Activated CD4-positive, alpha-beta T cell treated with anti-CD3 and anti-CD28 coated beads, Interleukin-2, amount 50 U/mL, for 24 hours (primary cell): ENCODE measurements around the gene TXNRD2.
"Not testable (repeated sequence)": the region's sequence is repeated elsewhere in the genome, so short reads cannot be mapped to it uniquely, and the experiment has no call there.

Source experiments
- DNase-seq, 2 donors: peaks; one replicate each; pipeline ENCODE4 v3.0.0-alpha.2; 2020; ENCODE audit warnings: low read depth in 1 of 2, low spot score in 1 of 2

The TXNRD2 gene

DNA sequence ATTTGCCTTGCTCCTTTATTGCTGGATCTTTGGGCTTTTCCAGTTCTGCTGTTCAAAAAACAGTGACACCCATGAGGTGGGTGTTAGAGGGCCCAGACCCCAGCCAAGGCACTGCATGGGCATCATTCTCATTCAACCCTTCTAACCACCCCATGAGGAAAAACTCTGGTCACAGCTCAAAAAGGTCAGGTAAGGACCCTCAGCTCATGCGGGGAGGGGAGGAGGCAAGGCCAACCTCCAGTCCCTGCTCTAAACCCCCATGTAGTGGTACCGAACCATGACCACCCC is 94.3 kb downstream of the TXNRD2 start:
- DNase-seq: no peak

DNA sequence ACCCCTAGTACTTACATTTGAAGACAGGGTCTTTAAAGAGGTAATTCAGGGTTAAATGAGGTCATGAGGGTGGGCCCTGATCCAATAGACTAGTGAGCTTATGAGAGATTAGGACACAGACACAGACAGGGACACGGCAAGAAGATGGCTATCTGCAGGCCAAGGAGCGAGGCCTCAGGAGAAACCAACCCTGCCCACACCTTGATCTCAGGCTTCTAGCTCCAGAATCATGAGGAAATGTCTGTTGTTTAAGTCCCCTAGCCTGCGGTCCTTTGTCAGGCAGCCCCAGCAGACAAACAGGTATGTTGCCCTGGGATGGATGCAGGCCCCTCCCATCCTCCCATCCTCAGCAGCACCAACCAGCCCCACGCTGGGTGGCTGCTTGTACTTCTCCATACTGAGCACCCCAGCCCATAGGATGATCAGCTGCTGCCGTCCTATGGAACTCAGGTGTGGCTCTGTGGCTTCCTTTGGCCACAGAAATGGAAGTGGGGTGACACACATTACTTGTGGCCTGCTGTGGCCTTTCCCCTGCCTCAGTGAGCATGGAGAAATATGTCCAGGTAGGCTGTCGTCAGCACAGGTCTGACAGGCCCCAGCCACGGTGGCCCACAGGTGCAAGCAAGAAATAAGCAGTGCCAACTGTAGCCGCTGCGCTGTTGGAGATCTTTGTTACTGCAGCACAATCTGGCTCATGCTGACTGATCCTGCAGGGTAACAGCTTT is 94.8 kb downstream of the TXNRD2 start:
- no peak for DNase-seq

DNA sequence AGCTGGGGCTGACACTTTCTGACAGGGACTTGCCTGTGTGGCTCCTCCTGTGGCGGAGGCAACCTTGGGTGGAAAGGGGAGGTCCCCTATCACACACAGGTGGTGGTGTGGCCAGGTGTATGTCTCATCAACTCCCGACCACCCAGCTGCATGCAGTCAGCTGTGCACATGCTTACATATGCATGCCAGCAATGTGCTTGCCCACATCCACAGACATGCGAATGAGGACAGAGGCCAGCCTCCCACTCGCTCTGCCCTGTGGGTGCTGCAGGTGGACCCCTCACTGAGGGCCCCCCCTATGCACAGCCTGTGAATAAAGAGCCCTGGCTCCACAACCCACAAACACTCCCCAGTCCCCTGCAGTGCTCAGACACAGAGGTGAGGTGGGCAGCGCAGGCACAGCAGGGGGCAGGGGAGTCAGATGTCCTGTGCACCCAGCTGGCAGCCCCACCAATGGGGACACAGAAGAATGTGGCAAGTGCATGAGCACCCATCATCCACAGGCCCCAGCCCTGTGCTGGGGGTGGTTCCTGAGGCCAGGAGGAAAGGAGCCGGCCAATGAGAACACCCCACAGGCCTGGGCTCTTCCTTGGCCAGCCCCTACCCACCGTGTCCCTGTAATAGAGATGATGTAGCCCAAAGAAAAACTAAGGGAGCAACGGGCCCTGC is 96.4 kb downstream of the TXNRD2 start:
- DNase-seq: no peak

DNA sequence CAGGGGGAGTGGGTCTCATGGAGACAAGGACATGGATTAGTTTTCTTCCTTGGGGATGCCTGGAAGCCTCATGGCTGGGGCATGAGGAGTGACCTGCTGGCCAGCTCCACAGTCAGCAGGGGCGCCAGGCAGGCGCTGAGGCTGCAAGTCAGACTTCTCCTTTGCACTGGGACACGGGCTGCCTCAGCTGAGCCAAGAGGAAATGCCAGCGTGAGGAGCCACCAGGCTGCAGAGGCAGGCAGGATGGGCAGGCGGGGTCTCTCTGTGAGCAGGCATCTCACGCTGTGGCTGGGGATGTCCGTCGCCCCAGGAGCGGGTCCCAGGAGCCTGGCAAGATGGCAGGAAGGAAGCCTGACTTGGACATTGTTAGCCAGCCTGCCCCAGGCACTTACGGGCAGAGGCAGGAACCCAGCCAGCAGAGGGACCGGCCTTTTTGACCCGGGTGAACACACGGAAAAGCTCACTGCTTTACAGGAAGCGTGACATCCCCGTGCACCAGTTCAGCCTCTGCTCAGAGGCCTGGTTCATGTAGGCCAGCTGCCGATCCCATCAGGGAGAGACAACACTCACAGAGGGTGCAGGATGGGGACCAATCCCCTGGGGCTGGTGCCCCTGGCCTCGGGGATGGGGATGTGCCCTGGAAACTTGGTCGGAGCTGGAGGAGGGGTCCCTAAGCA is 97.1 kb downstream of the TXNRD2 start:
- DNase-seq: no peak

DNA sequence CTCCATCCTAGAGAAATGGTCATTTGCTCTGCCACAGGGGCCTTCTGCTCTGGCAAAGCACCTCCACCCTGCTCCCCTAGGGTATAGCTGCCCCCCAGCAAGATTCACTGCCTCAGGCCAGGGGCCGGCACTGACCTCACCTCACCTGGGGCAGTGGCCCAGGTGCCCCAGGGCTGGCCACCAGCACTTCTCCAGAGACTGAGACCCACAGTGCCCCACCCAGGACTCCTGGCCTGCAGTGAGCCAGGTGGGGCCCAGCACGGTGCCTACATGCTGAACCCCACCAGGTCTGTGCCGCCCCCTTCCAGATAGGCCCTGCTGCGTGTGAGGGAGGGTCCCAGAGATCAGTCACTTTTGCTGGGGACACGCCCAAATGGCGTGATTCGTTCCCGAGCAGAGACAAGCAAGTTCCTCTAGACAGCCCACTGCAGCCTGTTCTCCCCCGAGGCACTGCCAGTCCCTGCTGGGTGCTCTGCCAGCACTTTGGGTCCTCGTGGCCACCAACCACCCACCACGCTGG is 97.7 kb downstream of the TXNRD2 start:
- no peak for DNase-seq

DNA sequence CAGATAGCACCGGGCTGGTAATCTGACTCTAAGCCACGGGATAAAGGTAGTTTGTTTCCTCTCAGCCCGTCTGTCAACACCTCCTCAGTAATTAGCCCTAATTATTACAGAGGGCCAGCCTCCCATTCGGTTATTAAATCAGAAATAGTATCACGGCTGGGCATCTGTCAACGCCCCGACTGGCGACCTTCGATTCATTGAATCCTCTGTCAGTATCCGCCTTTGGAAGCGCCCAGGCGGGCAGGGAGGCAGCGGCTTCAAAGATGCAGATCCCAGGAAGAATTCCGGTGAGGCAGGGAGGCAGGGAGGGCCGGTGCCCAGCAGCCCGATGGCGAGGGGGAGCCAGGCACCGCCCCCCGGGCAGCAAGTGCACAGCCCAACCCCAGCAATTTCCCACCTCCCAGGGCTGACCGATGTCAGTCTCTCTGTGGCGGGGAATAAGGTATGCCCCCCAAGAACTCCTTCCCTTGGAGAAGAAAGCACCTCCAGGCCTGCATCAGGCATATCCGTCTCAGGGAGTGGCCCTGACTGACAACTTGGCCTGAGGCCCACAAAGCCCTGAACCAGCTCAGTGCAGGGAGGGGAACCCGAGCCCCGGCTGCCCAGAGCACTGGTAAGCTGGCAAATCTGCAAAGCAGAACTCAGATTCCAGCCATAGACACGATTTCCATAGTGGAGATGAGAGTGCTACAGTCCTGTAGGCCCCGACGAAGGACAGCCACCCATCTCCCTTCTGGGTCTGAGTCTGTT is 98.3 kb downstream of the TXNRD2 start:
- DNase-seq: no peak

DNA sequence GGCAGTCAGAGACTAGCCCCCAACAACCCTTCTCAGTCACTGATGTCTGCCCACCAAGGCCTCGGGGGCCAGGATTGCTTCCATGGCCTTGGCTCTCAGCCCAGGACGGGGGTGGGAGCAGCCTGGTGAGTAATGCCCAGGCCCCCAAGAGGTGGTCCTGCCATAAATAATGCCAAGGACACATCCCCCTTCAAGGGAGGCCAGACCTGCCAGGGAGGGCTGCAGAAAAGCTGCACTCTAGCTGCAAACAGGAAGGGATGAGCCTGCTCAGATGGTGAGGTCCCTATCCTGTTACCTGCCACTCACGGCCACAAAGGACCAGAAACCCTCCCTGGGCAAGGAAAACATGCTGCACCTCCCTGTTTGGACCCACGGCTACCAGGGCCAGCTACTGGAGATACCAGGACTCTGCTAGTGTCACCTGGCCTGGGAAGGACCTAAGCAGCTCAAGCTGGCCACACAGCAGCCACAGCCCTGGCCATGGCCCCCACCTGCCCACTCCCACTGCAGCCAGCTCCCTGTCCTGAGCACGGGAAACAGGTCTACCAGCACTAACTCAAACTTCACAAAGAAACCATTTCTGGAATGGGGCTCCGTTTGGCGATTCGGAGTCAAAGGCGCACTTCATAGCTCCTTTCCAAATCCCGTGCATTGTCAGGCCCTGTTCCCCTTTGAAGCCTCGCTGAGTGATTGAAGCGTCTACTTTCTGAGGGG is 99.1 kb downstream of the TXNRD2 start:
- no peak for DNase-seq

DNA sequence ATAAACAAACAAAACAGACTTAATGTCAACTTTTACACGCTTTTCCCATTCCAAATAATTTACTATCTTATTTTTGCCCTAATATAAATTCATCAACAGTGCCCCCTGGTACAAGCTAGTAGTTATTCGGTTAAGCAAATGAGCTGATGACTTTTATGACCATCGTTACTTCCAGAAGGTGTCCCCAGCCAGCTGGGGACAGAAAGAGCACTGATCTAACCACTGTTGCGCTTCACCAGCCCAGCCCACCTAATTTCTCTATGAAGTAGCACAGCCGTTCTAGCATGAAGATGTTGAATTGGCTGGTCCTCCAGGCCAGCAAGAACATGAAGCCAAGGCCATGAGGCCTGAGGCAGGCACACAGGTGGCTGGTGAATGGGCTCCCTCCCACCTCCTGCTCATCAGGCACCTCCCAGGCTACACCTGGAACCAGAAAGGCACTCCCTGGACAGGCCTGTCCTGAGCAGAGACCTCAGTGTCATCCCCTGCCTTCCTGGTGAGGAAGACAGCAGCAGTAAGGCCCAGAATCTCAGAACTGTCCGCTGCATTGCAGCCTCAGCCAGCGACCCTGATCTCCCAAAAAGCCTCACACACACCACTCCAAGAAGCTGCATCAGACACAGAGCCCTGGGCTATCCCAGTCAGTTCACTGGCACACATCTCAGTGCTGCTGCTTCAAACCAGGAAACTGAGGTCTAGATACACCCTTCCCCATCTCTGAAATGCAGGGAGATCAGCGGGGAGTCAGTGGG is 99.8 kb downstream of the TXNRD2 start:
- no peak for DNase-seq

DNA sequence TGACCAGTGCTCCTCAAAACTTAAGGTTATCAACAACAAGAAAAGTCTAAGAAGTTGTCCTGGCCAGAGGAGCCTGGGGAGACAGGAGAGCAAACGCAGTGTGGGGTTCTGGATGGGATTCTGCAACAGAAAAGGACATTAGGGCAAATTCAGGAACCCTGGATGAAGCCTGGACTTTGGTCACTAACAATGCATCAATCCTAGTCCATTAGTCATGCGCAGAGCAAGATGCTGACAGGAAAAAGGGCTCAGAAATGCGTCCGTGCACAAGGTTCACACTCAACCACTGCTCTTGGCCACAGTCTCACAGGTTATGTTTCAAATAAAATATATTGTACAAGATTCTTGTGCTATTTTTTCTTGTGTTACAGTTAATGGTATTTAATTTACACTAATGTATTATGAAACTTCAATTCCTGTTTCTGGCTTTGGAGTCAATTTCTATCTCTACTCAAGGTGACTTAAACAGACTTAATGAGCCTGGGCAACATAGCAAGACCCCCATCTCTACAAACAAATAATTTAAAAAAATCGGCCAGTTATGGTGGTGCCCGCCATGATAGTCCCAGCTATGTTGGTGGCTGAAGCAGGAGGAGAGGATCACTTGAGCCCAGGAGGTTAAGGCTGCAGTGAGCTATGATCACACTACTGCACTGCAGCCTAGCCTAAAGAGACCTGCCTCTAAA is 100.5 kb downstream of the TXNRD2 start:
- DNase-seq: no peak

DNA sequence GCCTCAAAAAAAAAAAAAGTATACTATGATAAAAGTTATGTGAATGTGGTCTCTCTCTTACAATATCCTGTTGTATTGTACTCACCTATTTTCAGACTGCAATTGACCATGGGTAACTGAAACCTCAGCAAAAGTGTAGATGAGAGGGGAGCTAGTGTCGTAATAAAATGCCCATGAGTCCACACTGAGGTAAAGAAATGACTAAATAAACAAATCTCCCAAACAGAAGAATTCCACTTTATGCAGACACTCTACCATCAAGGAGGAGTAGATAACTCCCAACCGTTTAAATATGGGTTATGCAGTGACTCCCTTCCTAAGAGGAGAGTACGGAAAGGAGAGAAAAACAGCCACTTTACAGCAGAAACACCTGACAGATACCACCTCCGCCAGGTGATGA is 101.6 kb downstream of the TXNRD2 start:
- no peak for DNase-seq

DNA sequence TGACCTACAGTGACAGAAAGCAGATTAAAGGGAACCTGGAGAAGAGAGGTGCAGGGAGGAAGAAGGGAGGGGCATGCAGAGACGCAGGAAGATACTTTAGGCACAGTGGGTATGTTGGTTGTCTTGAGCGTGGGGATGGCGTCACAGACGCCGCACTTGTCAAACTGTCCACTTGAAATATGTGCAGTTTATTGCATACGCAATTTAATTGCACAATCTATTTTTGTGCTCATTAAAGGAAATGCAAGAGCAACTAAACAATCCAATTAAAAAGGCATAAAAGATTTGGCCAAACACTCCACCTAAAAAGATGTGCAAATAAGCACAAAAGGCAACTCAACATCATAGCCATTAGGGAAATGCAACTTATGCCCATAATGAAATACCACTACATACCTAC is 103.7 kb downstream of the TXNRD2 start:
- no peak for DNase-seq

DNA sequence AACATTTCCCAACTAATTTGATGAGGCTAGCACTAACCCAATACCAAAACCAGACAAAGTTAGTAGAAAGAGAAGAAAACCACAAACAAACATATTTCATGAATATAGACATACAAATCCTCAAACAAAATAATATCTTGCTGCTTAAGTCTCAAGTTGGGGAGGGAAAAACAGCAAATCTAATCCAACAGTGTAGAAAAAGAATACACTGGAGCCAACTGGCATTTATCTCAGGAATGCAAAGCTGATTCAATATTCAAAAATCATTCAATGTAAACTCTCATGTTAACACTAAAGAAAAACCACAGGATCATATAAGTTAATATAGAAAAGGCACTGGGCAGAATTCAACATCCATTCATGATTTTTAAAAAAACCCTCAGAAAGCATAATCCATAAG is 105.1 kb downstream of the TXNRD2 start:
- no peak for DNase-seq

DNA sequence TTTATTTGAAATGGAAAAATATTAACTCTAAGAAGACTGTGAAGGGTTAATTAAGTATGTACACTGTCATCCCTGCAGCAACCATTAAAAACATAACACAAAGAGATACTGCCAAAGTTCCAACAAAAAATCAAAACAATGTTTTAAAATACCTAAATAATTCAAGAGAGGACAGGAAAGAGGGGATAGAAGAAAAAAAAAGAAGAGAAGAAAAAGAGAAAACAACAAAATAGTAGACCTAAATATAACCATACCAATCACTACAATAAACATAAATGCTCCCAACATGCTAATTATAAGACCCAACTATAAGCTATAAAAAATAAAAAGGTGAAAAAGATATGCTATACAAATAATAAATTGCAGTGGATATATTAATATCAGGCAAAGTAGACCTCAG is 107.0 kb downstream of the TXNRD2 start:
- DNase-seq: no peak

DNA sequence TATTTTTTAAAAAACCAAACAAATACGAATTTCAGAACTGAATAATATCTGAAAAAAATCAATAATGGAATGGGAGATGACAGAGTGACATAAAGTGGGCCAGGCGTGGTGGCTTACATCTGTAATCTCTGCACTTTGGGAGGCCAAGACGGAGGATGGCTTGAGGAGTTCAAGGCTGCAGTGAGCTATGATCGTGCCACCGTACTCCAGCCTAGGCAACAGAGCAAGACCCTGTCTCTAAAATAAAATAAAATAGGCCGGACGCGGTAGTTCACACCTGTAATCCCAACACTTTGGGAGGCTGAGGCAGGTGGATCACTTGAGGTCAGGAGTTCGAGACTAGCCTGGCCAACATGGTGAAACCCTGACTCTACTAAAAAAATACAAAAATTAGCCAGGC is 108.3 kb downstream of the TXNRD2 start:
- not testable (repeated sequence) for DNase-seq

DNA sequence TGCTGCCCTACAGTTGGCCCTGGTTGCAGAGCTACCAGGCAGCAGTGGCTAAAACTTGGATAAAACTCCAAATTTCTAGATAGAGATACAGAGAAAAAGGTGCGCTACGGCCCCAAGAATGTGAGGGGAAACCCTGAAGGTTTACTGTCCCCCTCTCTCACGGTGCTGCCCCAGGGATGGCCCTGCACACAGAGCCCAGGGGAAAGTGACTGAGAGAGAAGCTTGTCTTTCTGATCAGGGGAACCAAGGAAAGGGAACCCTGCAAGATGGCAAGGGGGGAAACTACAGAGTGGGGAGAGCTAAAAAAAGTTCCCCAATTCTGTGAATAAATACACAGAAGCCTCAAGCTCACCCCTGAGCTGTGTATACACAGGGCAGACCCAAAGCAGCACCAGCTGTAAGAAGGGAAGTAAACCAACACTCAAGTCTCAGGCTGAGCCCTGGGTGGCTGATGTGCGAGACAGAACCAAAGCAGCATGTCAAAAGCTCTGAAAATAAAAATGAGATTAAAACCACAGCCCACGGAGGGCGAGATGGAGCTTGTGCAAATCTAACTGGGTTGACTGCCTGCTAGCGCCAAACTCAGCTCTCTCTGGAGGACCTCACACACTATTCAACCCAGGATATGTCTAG is 109.0 kb downstream of the TXNRD2 start:
- DNase-seq: no peak

DNA sequence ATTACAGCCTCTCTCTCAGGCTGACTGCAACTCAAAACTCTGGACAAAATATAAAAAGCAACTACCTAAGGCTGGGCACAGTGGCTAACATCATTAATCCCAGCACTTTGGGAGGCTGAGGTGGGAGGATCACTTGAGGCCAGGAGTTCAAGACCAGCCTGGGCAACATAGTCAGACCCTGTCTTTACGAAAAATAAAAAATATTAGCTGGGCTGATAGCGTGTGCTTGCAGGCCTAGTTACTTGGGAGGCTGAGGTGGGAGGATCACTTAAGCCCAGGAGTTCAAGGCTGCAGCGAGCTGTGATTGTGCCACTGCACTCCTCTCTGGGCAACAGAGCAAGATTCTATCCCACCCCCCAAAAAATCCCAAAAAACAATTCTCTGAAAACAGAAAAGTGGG is 109.6 kb downstream of the TXNRD2 start:
- DNase-seq: not testable (repeated sequence)

DNA sequence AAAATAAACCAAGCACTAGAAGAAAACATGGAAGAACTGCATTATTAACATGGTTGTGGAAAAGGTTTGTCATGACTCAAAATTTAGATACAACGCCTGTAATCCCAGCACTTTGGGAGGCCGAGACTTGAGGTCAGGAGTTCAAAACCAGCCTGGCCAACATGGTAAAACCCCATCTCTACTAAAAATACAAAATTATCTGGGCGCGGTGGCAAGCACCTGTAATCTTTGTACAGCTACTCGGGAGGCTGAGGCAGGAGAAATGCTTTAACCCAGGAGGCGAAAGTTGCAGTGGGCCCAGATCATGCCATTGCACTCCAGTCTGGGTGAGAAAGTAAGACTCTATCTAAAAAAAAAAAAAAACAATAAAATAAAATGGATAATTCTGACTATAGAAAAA is 110.6 kb downstream of the TXNRD2 start:
- DNase-seq: no peak

DNA sequence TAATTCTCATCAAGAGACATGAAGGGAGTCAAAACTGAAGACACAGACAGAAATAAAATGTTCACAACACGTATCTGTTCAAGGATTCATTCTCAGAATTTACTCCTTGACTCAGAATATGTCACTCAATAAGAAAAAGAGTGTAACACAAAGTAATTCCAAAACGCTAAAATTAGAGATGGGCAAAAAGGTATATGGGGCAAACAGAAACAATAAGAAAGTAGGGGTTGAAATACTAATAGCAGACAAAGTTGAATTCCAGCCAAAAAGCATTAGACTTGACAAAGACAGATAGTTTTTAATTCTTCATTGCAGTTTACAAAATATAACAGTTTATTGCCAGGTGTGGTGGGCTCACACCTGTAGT is 113.6 kb downstream of the TXNRD2 start:
- DNase-seq: no peak

DNA sequence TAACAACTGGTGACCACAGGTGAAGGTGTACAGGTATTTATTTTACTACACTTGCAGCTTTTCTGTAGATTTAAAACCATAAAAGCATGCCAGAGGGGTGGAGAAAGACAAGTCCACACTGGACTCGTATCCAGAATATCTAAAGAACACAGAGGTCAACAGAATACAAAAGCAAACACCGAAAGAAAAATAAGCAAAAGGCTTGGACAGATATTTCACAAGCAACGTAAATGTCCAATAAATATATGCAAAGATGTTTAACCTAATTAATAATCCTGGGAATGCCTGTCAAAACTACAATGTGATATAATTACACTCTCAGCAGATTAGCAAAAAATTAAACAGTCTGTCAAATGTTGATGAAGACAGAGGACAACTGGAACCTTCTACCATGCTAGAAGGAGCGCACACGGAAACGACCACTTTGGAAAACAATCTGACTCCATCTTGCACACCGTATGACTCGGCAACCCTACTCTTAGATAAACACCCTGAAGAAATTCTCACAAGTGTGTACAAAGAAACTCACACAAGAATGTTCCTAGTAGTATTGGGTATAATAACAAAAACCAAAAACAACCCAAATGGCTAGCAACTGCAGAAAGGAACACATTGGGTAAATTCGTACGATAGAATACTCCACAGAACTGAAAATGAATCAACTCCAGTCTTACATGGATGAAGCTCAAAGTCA is 114.1 kb downstream of the TXNRD2 start:
- no peak for DNase-seq
